GM21360 (cell line): ENCODE results near the gene CARMIL1.

Source experiments
- ATAC-seq: cut with Tn5 transposase; IDR thresholded peaks from one replicate; pipeline ENCODE4 v1.9.1; 2021; ENCODE audit warnings: mild to moderate bottlenecking, moderate library complexity; ENCODE audit not compliant: unreplicated experiment

Gene CARMIL1

DNA sequence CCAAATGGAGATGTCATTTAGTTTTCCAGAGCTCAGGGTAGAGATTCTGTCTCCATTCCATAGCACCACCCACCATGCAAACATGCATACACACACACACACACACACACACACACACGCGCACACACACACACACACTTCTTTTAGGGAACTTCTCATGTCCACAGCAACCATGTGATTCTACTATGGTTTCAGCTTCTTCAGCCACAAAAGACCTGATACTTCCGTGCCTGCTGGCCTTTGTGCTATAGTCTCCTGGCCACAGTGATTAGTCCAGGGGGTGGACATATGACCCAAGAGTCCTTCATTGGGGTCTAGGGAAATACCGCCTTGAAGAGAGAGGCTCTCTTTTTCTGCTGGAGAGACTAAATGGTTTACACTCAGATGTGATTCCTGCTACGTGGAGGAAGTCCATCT, 53.5 kb downstream of the CARMIL1 start:
- ATAC-seq: no peak

DNA sequence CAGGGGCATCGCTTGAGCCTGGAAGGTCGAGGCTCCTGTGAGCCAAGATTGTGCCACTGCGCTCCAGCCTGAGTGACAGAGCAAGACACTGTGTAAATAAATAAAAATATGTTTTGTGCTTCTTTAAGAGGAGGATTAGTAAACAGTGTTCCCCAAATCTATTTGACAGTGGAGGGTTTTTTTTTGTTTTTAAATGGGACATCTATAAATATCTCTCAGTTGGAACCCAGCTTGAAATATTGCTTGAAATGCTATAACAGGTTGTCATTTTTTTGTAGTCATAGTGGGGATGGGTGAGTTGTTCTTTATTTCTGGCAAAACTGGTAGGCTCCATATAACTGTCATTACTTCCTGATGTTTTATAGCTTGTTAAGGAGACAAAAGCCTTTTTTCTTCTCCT, 54.3 kb downstream of the CARMIL1 start:
- no peak for ATAC-seq

GRCh38 chr6:25334793-25335192, 55.6 kb downstream of the CARMIL1 start:
- no peak for ATAC-seq

DNA sequence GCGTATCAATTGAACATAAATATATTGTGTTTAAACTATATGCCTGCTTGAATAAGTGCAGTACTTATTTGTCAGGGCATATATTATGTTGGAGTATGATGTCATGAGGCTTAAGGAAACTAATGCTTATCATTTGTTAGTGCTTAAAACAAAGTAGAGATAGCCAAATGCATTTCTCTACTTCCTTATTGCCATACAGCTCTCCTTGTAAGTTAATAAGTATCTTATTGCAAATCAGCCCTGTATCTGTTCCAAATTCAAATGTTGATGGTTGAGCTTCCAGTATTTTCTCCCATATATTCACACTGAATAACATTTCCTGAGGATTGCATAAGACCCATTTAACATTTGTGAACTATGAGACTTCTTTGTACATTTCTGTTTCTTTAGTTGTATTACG, 57.8 kb downstream of the CARMIL1 start:
- ATAC-seq: no peak

- ATAC-seq: no peak
Observed at GRCh38 chr6:25337431-25337830, 58.3 kb downstream of the CARMIL1 start.

DNA sequence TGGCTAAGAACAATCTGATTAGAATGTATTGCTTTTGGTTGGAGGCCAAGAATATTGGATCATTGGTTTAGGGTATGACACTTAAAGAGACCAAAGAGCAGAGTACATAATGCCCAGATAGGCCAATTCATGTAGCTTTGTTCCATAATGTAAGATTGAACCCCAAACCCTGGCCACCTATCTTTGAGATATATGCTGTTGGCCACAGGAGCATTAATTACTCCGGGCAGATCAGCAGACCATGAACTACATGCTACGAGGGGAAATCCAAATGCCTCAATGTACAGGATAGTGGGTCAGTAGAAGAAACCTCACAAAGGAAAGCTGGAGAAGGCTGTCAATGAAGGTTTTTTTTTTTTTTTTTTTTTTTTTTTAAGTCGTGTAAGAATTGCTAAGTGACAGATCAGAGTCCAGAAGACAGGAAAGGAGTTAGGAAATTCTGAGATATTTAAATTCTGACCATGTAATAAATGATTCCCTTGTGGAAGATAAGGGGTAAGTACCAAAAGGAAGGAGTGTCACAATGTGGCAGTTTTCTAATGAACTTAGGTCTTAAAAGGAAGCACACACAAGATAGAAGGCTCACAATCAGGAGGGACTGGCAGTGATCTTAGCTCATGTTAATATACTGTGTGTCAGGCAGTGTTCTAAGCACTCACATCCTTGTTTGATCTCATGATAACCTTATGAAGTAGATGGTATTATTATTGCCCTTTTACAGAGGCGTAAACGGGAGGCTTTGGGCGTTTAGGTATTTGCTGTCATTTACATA, 61.4 kb downstream of the CARMIL1 start:
- no peak for ATAC-seq

- ATAC-seq: no peak
Observed at GRCh38 chr6:25341203-25341552, 62.0 kb downstream of the CARMIL1 start.

- ATAC-seq: no peak
Observed at GRCh38 chr6:25341923-25342619, 62.9 kb downstream of the CARMIL1 start.

DNA sequence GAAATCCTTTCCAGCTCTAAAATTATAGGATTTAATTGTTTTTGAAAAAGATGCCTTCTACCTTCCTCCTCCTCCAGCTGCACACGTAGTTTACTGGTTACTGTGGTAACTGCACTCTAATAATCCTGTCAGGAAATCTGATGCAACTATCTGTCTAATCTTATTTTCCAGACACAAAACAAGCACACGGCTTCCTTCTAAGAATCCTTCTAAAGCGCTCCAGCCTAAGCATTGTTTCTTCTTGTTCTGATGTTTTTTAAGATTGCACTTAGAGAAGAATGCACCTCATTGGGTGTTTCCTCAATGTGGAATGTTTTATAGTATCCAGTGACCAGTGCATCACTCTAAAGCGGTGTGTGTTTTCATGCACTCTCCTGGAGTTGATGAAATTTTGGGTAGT, 63.6 kb downstream of the CARMIL1 start:
- no peak for ATAC-seq

GRCh38 chr6:25343984-25344383, 64.8 kb downstream of the CARMIL1 start:
- no peak for ATAC-seq

DNA sequence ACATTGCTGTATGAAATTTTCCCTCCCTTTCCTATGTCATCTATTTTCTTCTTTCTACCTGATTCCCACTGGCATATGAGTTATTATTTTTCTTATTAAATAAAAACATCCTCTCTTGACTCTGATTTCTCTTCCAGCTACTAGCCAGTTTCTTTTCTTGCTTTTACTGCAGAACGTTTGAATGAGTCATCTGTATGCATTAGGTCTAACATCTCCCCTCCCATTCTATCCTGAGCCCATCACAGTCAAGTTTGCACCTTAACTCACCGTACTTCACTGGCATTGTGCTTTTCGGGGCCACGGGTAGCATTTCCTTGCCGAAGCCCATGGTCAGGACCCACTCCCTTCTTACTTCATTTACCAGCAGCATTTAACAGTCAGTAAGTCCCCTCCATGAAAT, 65.7 kb downstream of the CARMIL1 start:
- no peak for ATAC-seq

DNA sequence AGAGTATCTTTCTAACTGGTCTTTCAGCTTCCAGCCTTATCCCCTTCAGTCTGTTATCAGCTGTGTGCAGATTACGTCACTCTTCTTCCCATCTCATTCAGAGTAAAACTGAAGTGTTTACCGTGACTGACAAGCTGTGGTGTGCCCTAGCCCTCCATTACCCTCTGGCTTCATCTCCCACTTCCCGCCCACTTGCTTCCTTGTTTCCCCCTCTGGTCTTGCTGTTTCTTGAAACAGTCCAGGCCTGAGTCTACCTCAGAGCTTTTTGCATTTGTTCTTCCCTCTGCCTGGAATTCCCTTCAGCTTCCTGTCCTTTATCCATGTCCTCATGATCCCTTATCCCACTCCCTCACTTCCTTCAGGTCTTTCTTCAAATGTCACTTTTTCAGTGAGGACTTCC, 66.9 kb downstream of the CARMIL1 start:
- ATAC-seq: no peak

DNA sequence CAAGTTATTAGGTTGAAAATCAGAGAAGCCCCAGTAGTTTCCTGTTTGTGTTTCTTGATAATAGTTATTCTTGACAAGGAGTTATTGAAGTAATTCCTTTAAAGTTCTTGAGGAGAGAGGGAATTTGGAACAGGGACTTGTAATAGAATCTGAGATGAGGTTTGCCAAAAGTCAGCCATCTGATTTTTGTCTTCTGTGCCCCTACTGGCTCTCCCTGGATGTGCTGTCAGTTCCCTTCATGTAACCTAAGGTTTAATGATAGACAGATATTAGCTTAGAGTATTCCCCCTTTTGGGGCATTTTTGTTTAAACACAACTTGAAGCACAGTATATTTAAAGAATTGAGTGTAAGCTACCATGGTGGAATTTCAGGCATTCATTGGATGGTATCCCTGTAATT, 71.4 kb downstream of the CARMIL1 start:
- no peak for ATAC-seq

DNA sequence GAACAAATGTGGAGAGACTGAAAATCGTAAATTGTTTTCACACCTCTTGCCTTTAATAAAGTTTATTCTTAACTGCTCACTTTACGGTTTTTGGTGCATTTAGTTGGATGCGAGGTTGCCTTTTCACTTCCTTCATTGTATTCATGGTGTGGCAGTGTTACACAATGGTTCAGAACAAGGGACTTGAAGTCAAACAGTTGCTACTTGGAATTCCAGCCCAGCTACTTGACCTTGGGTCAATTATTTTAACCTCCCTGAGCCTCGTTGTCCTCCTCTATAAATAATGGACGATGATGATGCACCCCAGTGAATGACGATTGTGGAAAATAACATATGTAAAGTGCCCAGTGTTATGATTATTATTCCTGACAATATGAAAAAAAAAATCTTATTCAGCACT, 72.3 kb downstream of the CARMIL1 start:
- ATAC-seq: no peak

DNA sequence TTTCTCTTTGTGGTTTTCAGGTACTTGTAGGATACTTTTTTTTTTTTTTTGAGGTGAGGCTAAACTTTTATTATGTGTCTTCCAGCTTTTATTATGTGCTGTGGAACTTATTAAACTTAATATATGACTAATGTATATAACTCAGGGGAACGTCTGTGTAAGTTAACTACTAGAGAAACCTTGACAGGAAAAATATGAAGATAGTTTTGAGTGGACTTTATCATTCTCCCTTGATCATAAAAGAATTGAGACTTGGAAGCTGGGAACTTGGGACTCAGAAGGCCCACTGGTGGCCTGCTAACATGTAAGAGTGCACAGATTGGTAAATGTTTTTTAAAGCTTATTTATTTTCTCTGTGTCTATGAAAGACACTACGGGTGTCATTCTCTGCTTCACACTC, 73.1 kb downstream of the CARMIL1 start:
- ATAC-seq: no peak

GRCh38 chr6:25354078-25354932, 75.1 kb downstream of the CARMIL1 start:
- ATAC-seq: no peak

GRCh38 chr6:25359191-25359861, 80.2 kb downstream of the CARMIL1 start:
- no peak for ATAC-seq

DNA sequence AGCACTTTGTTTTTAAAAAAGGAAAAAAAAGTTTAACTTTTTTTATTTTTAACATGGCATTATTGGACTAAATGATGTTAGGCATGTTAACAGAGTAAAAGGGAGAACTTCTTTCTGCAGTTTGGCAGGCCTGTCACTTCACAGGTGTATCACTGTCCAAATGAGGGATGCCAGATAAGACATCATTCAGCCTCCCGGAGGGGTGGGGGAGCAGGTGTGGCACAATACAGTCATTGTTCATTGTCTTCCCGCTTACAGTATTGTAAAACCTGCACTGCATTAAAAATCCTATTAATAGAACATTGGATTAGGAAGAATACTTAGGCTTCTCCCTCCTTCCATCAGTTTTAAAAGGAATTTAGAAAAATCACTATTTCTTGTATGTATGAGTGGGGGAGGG, 80.7 kb downstream of the CARMIL1 start:
- ATAC-seq: no peak

DNA sequence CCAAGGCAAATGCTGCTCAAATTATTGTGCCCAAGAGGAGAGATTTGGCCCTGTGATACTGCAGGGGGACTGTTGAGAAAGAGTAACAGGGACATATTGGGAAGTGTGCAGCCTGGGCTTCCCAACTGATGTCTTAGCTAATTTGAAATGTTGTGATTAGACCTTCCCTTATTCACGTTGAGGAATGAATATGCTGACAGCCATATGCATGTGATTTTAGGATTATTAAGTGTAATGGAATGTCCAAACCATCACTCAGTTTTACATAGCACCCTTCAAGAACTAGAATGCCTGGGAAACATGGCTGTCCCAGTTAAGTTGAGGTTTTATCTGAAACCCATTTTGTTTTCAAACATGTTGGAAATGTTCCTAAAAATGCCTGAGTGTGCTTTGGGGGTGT, 81.4 kb downstream of the CARMIL1 start:
- no peak for ATAC-seq

GRCh38 chr6:25363427-25363826, 84.3 kb downstream of the CARMIL1 start:
- ATAC-seq: no peak

- ATAC-seq: no peak
Observed at GRCh38 chr6:25365154-25365553, 86.0 kb downstream of the CARMIL1 start.
